GM12872 (cell line): ENCODE data around the gene SPATA2.

Source experiments
- CTCF ChIP-seq: IDR thresholded peaks from 3 replicates; pipeline ENCODE4 v1.5.1; 2011; ENCODE audit warnings: low read depth, mild to moderate bottlenecking, low read length, moderate library complexity; ENCODE audit not compliant: insufficient read depth

The SPATA2 gene

GRCh38 chr20:49905415-49906091, 9.8 kb downstream of the SPATA2 start:
- no peak for TF ChIP-seq CTCF

GRCh38 chr20:49904440-49905214, 10.7 kb downstream of the SPATA2 start:
- no peak for TF ChIP-seq CTCF

DNA sequence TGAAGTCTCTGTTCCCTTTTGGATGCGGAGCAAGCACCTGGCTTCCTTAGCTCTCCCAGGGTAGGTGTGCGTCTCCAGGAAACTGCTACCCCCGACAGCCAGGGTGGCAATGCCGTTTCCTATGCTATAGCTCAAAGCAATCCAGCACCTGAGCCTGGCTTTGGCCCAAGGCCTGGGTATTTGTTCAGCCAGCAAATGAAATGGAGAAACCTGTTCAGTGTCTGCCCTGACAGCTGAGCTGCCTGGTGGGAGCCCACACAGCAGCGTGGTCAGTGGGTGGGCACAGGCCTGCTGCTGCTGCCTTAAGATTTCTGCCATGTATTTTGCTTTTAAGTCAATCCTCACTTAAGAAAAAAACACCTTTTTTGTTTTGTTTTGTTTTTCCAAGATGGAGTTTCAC, 13.7 kb downstream of the SPATA2 start:
- no peak for TF ChIP-seq CTCF

DNA sequence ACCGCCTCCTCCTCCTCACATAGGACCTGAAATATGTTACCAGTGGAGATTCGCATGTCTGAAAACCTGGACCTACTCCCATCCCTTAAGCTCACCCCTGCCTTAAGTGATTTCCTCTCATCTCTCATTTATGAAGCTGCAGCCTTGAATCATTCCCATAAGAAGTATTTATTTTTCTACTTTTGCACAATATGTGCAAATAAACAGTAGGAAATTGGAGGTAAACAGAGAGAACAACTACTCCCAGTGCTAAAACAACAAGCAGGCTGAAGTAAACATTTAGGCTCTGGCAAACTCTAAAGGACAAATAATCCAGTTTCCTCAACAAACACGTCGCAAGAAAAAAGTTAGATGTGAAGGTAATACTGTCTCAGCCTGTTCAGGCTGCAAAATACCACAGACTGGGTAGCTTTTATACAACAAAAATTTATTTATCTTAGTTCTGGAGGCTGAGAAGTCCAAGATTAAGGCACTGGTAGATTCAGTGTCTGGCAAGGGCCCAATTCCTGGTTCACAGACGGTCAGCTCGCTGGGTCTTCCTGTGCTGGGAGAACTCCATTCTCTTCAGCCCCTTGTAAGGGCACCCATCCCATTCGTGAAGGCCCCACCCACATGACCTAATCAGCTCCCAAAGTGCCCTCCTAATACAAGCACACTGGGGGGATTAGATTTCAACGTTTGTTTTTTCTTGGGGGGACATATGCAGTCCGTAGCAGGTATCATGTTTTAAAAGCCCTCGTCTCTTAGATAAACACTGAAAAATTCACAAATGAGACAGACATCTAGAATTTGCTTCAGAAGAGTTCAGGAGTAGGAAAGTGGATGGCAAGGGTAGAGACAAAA, 15.6 kb downstream of the SPATA2 start:
- TF ChIP-seq CTCF: no peak

DNA sequence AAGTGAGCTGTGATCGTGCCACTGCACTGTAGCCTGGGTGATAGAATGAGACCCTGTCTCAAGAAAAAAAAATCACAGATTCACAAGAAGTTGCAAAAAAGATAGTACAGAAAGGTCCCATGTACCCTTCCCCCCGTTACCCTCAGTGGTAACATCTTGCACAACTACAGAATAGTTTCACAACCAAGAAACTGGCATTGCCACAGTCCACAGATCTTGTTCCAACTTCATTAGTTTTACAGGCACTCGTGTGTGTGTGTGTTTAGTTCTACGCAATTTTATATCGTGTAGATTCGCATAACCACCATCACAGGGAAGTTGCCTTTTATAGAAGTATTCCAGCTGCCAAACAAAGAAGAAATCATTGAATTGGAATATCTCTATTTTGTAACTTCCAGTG, 19.1 kb downstream of the SPATA2 start:
- TF ChIP-seq CTCF: no peak

DNA sequence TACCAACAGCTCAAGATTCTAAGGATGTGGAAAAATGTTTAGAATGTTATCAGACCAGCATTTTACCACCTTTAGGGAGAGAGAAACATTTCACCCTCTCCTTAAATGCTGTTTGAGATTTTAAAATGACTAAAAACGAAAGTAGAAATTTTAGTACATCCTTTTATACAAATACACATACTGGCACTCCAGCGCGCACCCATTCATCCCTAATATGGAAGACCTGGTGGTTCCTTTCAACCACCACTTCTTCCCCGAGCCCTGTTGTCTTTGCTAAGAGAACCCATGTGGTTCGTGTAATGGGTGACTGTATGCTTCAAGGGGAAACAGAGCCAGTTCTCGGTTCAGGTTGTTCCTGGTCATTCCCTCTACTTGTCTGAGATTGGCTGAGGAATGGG, 21.3 kb downstream of the SPATA2 start:
- TF ChIP-seq CTCF: no peak
